Measurements from ENCODE around the gene PSMD2.

- TF ChIP-seq CBX3 (IDR thresholded peaks at IDR 0.05; ENCODE audit: borderline replicate concordance, low read depth) = no peak
- peak; percentile 22 to 40 (median 23); a peak in 4 of 6 replicates for TF ChIP-seq CTCF (IDR thresholded peaks at IDR 0.05 in 2 of 3, conservative IDR thresholded peaks at IDR 0.05 in 1 of 3; ENCODE audit: control insufficient read depth in 2 of 3, extremely low read depth in 1 of 3, insufficient read depth in 1 of 3, low read depth in 3 of 3, low read length in 3 of 3)
These were observed 6.5 kb downstream of the PSMD2 start for GRCh38 chr3:184305577-184305976.

Data from GM12878 (cell line).